Activated CD4-positive, alpha-beta T cell treated with anti-CD3 and anti-CD28 coated beads, Interleukin-2, amount 50 U/mL, for 48 hours (primary cell): Measurements from ENCODE around the gene REEP3.

Source experiments
- DNase-seq, 2 experiments: peaks; one replicate each; pipeline ENCODE4 v3.0.0-alpha.2; 2020

Gene REEP3

DNA sequence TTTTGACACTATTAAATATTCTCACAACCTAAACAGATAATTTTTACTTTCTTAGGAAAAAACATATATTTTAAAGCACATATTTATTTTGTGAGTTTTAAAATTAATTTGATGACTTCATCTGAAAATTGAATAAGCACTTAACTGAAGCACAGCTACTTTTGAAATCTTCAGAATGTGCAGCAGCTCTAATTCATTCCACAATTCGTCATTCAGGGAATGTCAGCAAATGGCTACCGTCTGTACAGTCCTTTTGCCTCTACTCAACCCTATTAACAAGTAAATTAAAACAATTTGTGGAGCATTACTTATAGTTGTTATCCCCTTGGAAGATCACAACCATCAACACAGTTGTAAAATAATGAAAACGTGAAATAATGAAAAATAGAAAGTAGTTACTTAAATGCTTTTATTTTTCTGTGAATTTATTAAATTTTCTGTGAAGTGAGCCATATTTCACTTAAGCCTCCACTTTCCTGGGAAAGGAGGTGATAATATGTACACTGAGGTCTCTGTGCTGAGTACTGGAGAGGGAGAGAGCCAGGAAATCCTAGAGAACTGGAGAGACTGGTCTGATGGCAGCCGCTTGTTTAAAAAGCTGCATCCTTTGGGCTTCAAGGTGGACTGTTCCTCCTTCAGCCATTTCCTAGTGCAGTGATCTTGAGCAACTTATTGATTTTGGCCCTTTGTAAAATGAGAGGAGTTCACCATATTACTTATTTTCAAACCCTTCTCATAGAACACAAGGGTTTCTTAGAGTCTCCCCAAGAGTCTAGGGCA lies 70.6 kb downstream of the REEP3 start:
- no peak for DNase-seq

DNA sequence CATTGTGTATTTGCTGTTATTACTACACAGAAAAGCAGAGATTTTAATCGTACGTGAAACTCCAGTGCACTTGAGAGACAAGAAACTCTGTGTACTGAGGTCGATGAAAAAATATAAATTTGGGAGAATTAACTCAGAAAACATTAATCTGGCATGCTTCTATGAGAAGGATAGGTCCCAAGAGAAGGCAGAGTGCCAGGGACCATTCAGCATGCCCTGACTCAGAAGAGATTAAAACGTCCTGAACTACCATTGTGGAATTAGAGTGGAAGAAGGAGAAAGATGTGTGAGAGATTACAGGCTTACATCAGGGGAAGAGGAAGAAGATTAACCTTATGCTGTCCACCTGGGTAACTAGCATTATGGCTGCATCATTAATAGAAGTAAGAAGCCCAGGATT lies 72.4 kb downstream of the REEP3 start:
- no peak for DNase-seq

DNA sequence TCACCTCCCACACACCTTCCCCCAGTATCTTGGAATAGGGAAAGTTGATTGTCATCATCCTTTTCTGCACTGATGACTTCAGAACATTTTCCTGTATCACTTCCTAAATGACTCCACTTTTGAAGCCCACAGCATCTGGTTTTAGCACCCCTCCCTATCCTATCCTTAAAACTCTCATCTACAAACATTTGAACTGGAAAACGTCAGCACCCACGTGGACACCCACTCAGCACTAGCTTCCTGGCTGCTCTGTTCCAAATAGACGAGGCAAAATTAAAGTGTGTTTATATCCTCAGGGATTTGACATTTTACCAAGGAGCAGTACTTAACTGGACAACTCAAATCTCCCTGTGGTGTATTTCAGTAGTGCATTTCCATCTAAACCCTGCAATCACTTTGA lies 73.9 kb downstream of the REEP3 start:
- no peak for DNase-seq

DNA sequence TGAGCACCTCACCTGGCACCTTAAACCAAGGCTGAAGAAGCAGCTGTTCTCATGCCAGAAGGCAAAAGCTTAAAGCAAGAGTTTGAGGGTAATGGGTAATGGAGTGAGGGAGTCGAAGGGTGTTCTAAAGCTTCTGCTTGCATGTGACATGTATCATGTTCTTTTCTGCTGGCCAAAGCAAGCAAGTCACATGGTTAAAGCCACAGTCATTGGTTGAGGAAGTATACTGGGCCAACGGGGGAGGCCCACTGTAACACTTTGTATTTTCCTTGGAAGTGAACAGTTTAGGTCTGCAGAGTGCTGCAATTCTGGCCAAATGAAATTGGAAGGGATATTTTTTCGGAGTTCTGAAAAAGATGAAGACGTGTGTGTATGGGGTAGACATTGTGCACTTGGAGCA lies 75.7 kb downstream of the REEP3 start:
- no peak for DNase-seq

DNA sequence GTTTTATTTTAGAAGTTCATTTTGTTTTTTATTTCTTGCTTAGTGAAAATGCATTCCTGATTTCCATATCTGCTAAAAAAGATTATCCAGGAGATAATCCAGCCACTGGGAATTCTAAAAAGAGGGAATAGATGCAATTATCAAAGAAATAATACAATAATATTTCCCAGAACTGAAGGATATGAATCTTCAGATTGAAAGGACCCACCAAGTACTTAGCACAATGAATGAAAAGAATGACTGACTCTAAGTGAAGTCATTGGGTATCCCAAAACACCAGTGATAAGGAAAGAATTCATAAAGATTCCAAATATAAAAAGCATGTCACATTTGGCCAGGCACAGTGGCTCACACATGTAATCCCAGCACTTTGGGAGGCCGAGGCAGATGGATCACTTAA lies 79.3 kb downstream of the REEP3 start:
- DNase-seq, result no peak

DNA sequence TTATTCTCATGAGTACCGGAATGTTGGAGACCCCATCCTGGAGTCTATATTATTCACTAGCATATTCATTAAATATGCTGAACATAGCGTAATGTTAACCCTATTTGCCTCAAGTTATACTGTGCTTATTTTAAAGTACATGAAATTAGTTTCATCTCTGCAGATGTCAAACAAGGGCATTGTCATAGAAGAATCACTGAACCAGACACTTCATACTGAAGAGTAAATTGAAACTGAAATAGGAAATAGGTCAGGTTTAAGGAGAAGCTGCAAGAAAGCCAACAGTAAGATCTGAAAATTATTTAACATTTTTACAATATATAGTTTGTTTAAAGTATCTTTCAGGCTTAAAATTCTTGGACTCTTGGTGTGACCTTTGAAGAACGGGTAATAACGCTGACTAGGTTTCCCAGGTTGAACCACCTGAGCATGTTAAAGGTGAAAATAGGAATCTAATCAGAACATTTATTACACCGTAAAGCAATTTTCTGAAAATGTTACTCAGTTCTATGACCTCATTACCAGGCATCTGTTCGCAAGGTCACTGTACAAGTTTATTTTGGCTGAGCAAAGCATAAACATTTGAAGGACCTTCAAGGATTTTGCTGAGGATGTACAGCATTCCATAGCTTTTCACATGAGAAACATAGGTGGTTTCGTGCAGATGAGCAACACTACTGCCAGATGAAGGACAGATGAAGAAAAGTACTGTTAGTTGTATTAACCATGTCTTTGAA lies 82.7 kb downstream of the REEP3 start:
- DNase-seq, result no peak

DNA sequence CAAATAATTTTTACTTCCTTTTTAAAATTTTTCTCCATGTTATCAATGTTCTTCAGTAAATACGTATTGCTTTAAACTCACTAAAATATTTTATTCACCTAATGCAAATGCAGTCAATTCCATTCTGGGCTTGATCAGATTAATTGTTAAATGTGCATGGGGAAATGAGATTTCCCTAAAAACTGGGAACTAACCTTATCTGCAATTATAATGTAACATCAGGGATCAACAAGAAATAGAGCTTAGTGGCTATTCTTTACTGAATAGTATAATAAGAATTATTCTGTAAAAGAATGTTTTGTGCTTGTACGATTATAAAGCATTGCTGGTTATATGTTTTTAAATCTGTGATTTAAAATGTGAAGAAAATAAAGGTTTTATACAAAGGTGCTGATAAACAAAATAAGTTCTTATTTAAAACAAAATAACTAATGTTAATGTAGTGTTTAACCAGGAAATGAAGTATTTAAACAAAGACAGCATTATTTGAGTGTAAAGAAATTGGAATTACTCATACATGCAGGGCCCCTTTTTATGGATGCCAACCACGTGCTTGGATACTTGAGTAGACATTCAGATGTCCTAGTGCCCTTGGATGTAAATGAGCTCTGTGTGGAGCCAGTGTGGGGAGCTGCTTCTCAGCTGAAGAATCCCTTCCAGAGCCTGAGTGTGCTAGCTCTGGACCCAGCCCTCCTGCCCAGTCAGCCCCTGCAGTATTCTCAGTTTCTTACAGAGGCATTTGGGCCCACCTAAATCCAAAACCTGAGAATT lies 84.2 kb downstream of the REEP3 start:
- DNase-seq, result no peak

DNA sequence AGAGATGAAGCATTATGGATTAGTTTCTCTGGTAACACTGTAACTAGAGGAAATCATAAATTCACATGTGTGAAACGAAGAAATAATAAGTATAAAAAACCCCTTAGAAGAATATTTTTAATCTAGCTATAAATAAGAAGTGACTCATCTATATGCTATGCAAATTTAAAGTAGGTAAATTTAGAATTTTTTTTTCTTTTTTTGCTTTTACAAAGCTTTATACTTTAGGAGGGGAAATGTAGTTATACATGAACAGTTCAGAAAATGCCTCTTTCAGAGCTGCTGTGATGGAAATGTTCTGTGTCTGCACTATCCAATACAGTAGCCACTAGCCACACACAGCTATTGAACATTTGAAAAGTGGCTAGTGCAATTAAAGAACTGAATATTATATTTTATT lies 87.3 kb downstream of the REEP3 start:
- DNase-seq, result no peak

DNA sequence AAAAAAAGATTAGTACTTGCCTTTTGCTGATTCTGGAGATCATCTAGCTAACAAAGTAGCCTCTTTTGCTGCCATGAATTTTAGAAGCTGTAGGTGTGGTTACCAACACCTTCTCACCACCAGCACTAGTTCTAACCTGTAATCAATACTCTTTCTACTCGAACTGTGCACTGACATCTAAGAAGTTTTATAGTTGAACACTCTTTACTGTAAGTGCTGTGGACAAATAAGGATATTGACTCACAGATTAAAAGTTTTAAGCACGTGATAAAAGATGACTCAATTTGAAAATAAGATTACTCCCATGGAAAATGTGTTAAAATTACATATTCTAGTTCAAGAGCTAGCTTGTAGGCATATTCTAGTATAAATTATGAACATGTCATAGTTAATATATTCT lies 89.9 kb downstream of the REEP3 start:
- no peak for DNase-seq

DNA sequence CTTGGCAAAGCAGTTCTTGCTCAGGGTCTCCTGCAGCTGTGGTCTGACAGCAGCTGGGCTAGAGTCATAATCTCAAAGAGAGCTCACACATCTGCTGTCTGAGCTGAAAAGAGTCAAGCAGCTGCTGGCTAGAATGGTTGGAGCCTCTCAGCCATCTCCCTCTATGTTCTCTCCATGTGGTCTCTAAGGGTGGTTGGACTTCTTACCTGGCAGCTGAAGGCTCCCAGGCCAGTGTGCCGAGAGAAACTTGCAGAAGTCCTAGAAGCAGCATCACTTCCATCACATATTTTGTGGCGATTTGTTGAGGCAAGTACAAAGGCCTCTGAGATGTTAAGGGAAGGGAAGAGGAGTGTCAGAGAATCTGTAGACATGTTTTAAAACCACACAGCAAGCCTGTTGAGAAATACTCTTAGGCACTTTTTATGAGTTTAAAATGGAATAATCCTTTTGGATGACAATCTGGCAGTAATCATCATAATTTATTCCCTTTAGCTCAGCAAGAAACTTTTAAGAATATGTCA lies 93.2 kb downstream of the REEP3 start:
- no peak for DNase-seq

DNA sequence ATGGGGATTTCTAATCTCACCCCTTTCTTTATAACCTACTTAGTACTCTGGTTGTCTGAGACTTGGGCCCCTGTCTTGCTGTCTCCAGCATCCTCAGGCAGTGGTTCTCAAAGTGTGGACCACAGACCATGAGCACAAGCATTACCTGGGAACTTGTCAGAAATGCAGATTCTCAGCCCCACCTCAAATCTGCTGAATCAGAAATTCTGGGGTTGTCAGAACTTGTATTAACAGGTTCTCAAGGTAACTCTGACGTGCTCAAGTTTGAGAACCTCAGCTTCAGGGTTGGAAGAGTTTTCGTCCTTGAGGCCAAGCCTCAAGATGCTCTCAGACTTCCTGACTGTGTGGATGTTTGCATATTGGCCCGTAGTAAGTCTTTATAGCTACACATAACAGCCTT lies 97.4 kb downstream of the REEP3 start:
- no peak for DNase-seq

DNA sequence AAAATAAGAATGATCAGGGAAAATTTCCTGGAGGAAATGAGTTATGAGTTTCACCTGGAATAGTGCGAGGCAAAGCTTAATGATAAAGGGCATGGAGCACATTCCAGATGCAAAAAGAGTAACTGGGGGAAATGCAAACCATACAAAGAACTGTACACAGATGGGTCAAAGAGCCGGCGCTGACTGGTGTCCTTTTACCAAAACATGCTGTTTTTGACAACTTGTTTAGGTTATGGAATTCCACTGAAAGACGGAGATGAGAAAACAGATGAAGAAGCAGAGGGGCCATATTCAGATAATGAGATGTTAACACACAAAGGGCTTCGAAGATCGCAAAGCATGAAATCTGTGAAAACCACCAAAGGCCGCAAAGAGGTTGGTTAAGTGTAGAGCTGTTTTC lies 98.2 kb downstream of the REEP3 start:
- no peak for DNase-seq

DNA sequence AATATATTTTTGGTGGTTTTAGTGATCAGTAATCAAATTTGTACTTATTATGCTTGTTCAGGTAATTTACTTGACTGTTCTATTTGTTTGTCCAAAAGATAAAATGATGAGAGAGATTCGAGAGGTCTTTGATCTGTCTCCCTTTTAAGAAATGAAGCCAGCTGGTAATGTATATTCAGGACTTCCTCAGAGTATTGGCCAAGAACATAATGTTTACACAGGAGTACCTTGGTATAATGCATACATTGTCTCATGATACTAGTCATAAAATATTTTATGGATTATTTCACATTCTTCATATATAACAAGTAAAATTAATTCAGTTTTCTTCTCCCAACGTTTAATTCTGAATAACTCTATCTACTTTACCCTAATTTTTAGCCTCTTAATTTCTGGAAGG lies 100.9 kb downstream of the REEP3 start:
- DNase-seq, result no peak

DNA sequence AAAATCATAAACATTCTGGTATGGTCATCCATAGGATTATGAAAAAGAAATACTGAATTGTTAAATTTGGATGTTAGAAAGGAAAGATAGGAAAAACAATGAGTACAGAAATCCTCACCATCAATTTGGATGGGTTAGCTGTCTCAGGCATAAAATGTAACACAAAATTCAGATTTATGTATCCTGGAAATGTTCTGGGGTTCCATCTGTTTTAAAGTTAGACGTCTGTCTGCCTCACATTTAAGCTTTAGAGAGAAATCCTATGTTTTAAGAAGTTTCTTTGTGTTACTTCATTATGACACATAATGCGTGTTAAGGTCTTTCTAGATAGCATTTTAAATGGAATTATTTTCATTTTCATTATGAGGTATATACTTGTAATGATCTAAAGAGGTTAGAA lies 103.5 kb downstream of the REEP3 start:
- no peak for DNase-seq

DNA sequence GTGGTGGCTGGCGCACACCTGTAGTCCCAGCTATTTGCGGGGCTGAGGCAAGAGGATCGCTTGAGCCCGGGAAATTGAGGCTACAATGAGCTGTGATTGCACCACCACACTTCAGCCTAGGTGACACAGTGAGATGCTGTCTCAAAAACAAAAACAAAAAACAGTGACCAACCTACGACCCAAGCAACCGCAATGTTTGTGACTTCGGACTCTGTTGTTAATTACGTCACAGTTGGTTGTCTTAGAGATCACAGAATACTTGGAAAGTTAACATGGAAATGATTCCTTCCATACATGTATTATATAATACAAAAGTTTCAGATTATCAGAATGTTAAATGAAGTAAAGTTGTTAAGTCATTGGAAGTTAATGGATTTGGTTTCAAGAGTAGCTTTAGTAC lies 106.2 kb downstream of the REEP3 start:
- DNase-seq, result no peak

DNA sequence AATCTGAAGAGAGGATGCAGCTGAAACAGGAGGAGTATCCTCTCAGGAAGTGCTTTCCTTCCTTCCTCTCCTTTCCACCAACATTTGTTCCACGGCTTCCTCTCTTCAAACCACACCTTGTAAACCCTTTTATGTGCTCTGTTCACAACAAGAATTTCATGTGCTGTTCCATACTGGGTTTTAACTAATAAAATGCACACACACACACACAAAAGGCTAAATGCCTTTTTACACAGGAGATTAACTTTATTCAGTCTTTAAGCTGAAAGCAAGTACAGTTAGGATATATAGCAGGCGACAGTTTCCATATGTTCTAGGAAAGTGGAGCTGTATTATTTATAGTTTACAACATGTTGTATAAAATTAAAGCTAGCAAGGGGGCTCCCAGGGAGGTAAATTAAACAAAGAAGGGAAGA lies 106.7 kb downstream of the REEP3 start:
- no peak for DNase-seq

DNA sequence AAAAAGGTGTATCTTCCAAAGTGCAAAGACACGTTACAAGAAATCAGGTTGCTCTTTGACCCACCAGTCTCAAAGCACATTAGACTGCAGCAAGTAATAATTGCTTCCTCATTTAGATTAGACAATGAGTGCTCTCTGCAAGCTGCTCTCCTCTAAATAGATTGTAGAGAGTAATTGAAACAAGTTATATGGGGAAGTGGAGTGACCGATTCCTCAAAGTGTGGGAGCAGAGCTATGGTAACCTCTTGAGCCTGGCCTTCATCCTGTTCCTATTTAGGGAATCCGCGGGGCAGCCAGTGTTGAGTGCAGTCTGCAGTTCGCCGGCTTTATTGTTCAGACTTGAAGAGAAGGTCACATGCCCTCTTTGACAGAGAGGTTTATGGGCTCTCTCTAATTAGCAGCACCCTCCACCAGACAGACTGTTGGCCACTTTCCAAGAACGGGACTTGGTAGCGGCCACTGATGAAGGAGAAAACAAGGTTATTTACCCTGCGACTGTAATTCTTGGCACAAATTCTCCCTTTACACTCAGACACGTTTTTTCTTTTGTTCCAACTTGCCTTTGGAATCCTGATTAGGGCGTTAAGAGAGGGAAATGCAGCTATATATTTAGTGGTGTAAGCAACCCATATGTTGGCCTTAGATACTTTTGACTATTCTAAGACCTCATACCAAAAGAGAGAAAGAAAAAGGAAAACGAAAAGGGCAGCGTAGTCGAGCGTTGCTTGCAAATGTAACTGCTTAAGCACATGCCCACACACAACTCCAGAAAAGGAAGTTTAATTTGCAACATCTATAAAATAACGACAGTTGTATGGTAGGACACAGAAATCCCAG lies 107.5 kb downstream of the REEP3 start:
- no peak for DNase-seq

DNA sequence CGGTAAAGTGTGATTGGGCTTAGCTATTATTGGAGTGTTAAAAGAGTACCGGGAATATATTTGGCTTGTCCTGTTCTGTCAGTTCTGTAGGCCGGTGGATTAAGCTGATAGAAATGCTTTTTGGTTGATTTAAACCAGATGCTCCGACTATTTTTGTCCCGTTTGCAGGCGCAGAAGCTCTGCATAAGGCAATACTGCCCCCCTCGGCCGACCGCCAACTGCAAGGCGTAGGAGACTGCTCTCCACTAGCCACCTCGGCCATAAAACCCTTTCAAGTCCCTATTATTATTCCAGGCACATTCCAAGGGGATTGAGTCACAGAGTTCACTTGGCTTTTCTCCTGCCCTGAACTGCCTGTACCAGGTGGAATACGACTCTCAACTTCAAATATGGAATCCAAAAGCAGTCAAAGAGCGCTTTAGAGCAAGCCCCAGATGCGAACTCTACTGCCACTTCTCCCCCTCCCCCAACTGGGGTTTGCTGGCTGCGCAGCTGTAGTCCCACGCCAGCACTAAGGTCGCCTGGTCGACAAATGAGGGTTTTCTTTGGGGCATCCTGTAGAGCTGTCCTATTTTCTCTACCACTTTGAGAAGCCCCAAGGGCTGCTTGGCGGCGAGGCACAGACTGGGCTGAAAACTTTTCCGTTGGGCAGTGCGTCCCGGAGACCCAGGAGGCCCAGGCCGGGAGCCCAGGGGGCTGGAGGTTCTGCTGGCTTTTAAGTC lies 108.3 kb downstream of the REEP3 start:
- DNase-seq, result peak; percentile 83 to 87

DNA sequence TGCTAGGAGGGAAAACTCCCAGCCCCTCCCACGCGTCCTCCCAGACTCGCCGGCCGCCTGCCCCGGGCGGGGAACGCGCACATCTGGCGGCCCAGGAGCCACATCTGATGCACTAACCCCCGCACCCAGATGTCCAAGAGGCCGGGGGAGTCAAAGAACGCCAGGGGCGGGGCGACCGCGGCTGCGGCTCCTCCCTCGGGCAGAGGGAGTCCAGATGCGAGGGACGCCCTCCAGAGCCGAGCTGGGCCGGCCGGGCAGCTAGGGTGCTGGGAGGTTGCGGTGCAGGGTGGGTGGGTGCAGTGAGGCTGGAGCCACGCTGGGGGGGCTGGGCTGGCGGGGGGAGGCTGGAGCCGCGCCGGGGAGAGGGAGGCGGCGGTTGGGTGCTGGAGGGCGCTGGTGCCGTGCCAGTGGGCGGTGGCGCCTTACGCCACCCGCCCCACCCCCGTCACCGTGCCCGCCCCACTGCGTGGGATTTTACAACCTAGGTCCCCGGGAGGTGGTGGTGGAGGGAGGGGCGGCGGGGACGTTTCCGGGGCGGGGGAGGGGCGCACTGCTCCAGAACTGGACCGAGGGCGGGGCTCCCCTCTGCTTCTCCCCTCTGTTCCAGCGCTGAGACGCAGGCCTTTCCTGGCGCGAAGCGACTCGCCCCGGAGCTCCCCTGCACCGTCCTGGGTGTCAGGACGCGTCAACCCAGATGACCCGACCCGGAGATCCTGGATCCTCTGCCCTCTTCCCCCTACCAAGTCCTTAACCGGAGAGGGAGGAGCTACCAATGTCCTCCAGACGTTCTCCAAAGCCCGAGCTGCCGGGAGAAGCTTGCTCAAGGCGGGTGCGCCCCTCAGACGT lies 109.1 kb downstream of the REEP3 start:
- DNase-seq, result peak; percentile 86 to 88

DNA sequence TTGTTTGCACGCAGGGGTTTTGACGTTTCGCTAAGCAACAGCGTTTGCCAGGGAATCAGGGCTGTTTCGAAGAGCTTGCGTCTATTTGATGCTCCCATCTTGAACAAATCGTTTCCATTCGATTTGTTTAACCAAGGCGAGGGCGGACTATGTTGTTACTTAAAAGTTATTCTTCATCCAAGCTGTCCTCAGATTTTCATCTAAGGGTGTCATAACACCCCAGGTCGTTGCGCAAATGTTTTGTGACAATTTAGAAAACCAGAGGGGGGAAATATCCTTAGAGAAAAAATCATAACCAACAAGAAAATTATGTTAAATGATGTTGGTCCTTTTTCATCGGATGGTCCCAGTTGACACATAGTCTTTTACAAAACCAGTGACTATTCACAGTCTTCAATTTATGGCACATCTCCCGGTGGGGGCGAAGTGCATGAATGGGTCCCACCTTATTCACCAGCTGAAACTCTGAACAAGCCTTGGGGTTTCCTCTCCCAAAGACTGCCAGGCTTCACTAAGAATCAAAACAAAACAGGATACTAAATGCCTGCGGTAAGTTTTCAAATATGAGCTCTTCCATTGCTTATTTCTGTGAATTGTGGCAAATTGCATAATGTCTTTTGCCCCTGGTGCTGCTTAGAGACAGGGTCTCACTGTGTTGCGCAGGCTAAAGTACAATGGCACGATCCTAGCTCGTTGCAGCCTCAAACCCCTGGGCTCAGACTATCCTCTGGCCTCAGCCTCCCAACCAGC lies 109.9 kb downstream of the REEP3 start:
- DNase-seq, result no peak
